ENCODE data around the gene FAM236B. TPM values are rescaled to one million over a fixed set of nuclear protein-coding genes. Genes with fewer than 3 reads are reported as not detected.
"Not testable (repeated sequence)": the region's sequence is repeated elsewhere in the genome, so short reads cannot be mapped to it uniquely, and the experiment has no call there.

Gene FAM236B
- not detected in 2 replicates for total RNA-seq
- not detected for total RNA-seq (2013)
- polyA plus RNA-seq, result not detected in 2 replicates
- polyA minus RNA-seq, result not detected in 2 replicates

- H2AFZ ChIP-seq (ENCODE audit: insufficient read depth, low read depth, low read length, poor library complexity, severe bottlenecking); POLR2A ChIA-PET; H3K4me1 Mint-ChIP-seq; H3K27ac Mint-ChIP-seq; H3K4me3 ChIP-seq (ENCODE audit: control extremely low read depth in 1 of 5, extremely low read depth in 1 of 5, insufficient read depth in 1 of 5, low read depth in 2 of 5, low read length in 4 of 5); intact Hi-C loops (cut with micrococcal nuclease); H3K36me3 ChIP-seq (replicated peaks in 1 of 2; ENCODE audit: control extremely low read depth in 1 of 2, control insufficient read depth in 1 of 2, extremely low read depth in 1 of 2, insufficient read depth in 2 of 2, low read length in 1 of 2); H3K27me3 Mint-ChIP-seq; DNase-seq; H3K4me2 ChIP-seq (replicated peaks; ENCODE audit: low read depth, low read length, poor library complexity, severe bottlenecking); H3K4me3 Mint-ChIP-seq; ATAC-seq (ENCODE audit: low read depth); H3K4me1 ChIP-seq (ENCODE audit: control insufficient read depth in 2 of 2, insufficient read depth in 2 of 2, low read length in 2 of 2); CTCF ChIA-PET; H4K20me1 ChIP-seq (ENCODE audit: control insufficient read depth, insufficient read depth, low read length, poor library complexity, severe bottlenecking); H3K9me3 Mint-ChIP-seq (ENCODE audit: insufficient read depth); H3K9ac ChIP-seq (ENCODE audit: low read length); H3K27me3 ChIP-seq (replicated peaks in 1 of 4; ENCODE audit: control extremely low read depth in 1 of 4, control insufficient read depth in 3 of 4, insufficient read depth in 4 of 4, low read length in 3 of 4); H3K27ac ChIP-seq (ENCODE audit: low read length in 2 of 2); H3K79me2 ChIP-seq (ENCODE audit: control insufficient read depth, insufficient read depth, low read length); H3K9me3 ChIP-seq (ENCODE audit: control extremely low read depth in 1 of 3, control insufficient read depth in 2 of 3, insufficient read depth in 1 of 3, low read length in 2 of 3): not testable (repeated sequence)
- no CpG with 5 or more reads among the region's 15 CpGs for WGBS (ENCODE audit: insufficient coverage)
Observed at GRCh38 chrX:72782560-72782959, at the start of gene FAM236B. Gene FAM236B (minus strand): TSS chrX:72782660. CDS start chrX:72782560, 100 bp downstream.

GRCh38 chrX:72830701-72831100, 48.2 kb upstream of the FAM236B start:
- H3K4me2 ChIP-seq (replicated peaks; ENCODE audit: low read depth, low read length, poor library complexity, severe bottlenecking); CTCF ChIA-PET; H3K79me2 ChIP-seq (ENCODE audit: control insufficient read depth, insufficient read depth, low read length); DNase-seq; POLR2A ChIA-PET; ATAC-seq (ENCODE audit: low read depth); H4K20me1 ChIP-seq (ENCODE audit: control insufficient read depth, insufficient read depth, low read length, poor library complexity, severe bottlenecking); H3K4me3 Mint-ChIP-seq; H3K9me3 ChIP-seq (ENCODE audit: control extremely low read depth in 1 of 3, control insufficient read depth in 2 of 3, insufficient read depth in 1 of 3, low read length in 2 of 3); H3K27ac Mint-ChIP-seq; H3K27me3 ChIP-seq (replicated peaks in 1 of 4; ENCODE audit: control extremely low read depth in 1 of 4, control insufficient read depth in 3 of 4, insufficient read depth in 4 of 4, low read length in 3 of 4); H3K4me3 ChIP-seq (ENCODE audit: control extremely low read depth in 1 of 5, extremely low read depth in 1 of 5, insufficient read depth in 1 of 5, low read depth in 2 of 5, low read length in 4 of 5); H3K4me1 ChIP-seq (ENCODE audit: control insufficient read depth in 2 of 2, insufficient read depth in 2 of 2, low read length in 2 of 2); H2AFZ ChIP-seq (ENCODE audit: insufficient read depth, low read depth, low read length, poor library complexity, severe bottlenecking); H3K4me1 Mint-ChIP-seq; H3K9me3 Mint-ChIP-seq (ENCODE audit: insufficient read depth); H3K36me3 ChIP-seq (replicated peaks in 1 of 2; ENCODE audit: control extremely low read depth in 1 of 2, control insufficient read depth in 1 of 2, extremely low read depth in 1 of 2, insufficient read depth in 2 of 2, low read length in 1 of 2); H3K27me3 Mint-ChIP-seq; intact Hi-C loops (cut with micrococcal nuclease); H3K27ac ChIP-seq (ENCODE audit: low read length in 2 of 2); H3K9ac ChIP-seq (ENCODE audit: low read length): not testable (repeated sequence)
- no CpG with 5 or more reads among the region's 13 CpGs for WGBS (ENCODE audit: insufficient coverage)

- H2AFZ ChIP-seq (ENCODE audit: insufficient read depth, low read depth, low read length, poor library complexity, severe bottlenecking); ATAC-seq (ENCODE audit: low read depth); H3K27ac ChIP-seq (ENCODE audit: low read length in 2 of 2); H3K4me1 ChIP-seq (ENCODE audit: control insufficient read depth in 2 of 2, insufficient read depth in 2 of 2, low read length in 2 of 2); H3K27me3 Mint-ChIP-seq; H3K27ac Mint-ChIP-seq; H3K9ac ChIP-seq (ENCODE audit: low read length); H3K4me3 ChIP-seq (ENCODE audit: control extremely low read depth in 1 of 5, extremely low read depth in 1 of 5, insufficient read depth in 1 of 5, low read depth in 2 of 5, low read length in 4 of 5); DNase-seq; POLR2A ChIA-PET; H4K20me1 ChIP-seq (ENCODE audit: control insufficient read depth, insufficient read depth, low read length, poor library complexity, severe bottlenecking); H3K9me3 ChIP-seq (ENCODE audit: control extremely low read depth in 1 of 3, control insufficient read depth in 2 of 3, insufficient read depth in 1 of 3, low read length in 2 of 3); H3K36me3 ChIP-seq (replicated peaks in 1 of 2; ENCODE audit: control extremely low read depth in 1 of 2, control insufficient read depth in 1 of 2, extremely low read depth in 1 of 2, insufficient read depth in 2 of 2, low read length in 1 of 2); CTCF ChIA-PET; H3K27me3 ChIP-seq (replicated peaks in 1 of 4; ENCODE audit: control extremely low read depth in 1 of 4, control insufficient read depth in 3 of 4, insufficient read depth in 4 of 4, low read length in 3 of 4); intact Hi-C loops (cut with micrococcal nuclease); H3K4me1 Mint-ChIP-seq; H3K4me3 Mint-ChIP-seq; H3K9me3 Mint-ChIP-seq (ENCODE audit: insufficient read depth); H3K4me2 ChIP-seq (replicated peaks; ENCODE audit: low read depth, low read length, poor library complexity, severe bottlenecking); H3K79me2 ChIP-seq (ENCODE audit: control insufficient read depth, insufficient read depth, low read length): not testable (repeated sequence)
- WGBS (ENCODE audit: insufficient coverage), result no CpG with 5 or more reads among the region's 13 CpGs
Observed at GRCh38 chrX:72808110-72808509, 25.6 kb upstream of the FAM236B start, which contains the start of gene FAM236D. Gene FAM236D (minus strand): TSS chrX:72808210. CDS start chrX:72808110, 100 bp downstream.

- H3K4me2 ChIP-seq (replicated peaks; ENCODE audit: low read depth, low read length, poor library complexity, severe bottlenecking); H3K27ac Mint-ChIP-seq; H3K9me3 Mint-ChIP-seq (ENCODE audit: insufficient read depth); intact Hi-C loops (cut with micrococcal nuclease); H3K4me1 Mint-ChIP-seq; H3K4me1 ChIP-seq (ENCODE audit: control insufficient read depth in 2 of 2, insufficient read depth in 2 of 2, low read length in 2 of 2); H3K27ac ChIP-seq (ENCODE audit: low read length in 2 of 2); H2AFZ ChIP-seq (ENCODE audit: insufficient read depth, low read depth, low read length, poor library complexity, severe bottlenecking); H4K20me1 ChIP-seq (ENCODE audit: control insufficient read depth, insufficient read depth, low read length, poor library complexity, severe bottlenecking); H3K9me3 ChIP-seq (ENCODE audit: control extremely low read depth in 1 of 3, control insufficient read depth in 2 of 3, insufficient read depth in 1 of 3, low read length in 2 of 3); CTCF ChIA-PET; POLR2A ChIA-PET; H3K27me3 Mint-ChIP-seq; H3K9ac ChIP-seq (ENCODE audit: low read length); ATAC-seq (ENCODE audit: low read depth); DNase-seq; H3K79me2 ChIP-seq (ENCODE audit: control insufficient read depth, insufficient read depth, low read length); H3K4me3 Mint-ChIP-seq; H3K27me3 ChIP-seq (replicated peaks in 1 of 4; ENCODE audit: control extremely low read depth in 1 of 4, control insufficient read depth in 3 of 4, insufficient read depth in 4 of 4, low read length in 3 of 4); H3K36me3 ChIP-seq (replicated peaks in 1 of 2; ENCODE audit: control extremely low read depth in 1 of 2, control insufficient read depth in 1 of 2, extremely low read depth in 1 of 2, insufficient read depth in 2 of 2, low read length in 1 of 2); H3K4me3 ChIP-seq (ENCODE audit: control extremely low read depth in 1 of 5, extremely low read depth in 1 of 5, insufficient read depth in 1 of 5, low read depth in 2 of 5, low read length in 4 of 5): not testable (repeated sequence)
- no CpG with 5 or more reads among the region's 3 CpGs for whole genome bisulfite sequencing (ENCODE audit: insufficient coverage)
Observed at GRCh38 chrX:72790390-72790789, 7.9 kb upstream of the FAM236B start.
